Measurements from ENCODE around the gene HEATR5A. TPM values are rescaled to one million over a fixed set of nuclear protein-coding genes. Genes with fewer than 3 reads are reported as not detected.

Gene HEATR5A
- polyA plus RNA-seq, 4 donors: 8.1 to 21.2 (median 12.9) TPM

DNA sequence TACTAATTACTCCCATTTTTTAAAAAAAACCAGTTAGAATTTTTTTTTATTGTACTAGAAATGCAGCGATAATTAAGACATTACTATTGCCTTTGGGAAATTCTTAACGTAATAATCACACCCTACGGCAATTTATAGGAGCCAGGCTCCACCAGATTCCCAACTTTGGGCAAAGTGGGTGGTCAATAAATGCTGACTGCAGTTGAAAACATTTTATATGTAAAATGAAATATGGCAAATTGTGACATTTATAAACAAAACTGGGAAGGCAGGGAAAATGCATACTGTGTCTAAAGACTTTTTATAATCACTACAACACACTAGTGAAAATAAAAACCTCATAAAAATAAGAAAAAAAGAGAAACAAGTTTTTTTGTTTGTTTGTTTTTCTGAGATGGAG, 119.5 kb downstream of the HEATR5A start:
- peaks cover 0 to 26% (median 11%) of the 10 kb centered on the region in 3 donors for H3K36me3 ChIP-seq (ENCODE audit: control insufficient read depth in 3 of 3, insufficient read depth in 2 of 3, low read depth in 1 of 3, low read length in 3 of 3)
- H3K4me1 ChIP-seq (ENCODE audit: control insufficient read depth in 3 of 3, insufficient read depth in 2 of 3, low read depth in 1 of 3, low read length in 2 of 3): no peaks in the 10 kb centered on the region
- H3K27ac ChIP-seq (ENCODE audit: low read depth in 1 of 3, low read length in 2 of 3): no peak overlapping the region
- H3K4me3 ChIP-seq (ENCODE audit: low read depth in 1 of 3, low read length in 3 of 3): no peak overlapping the region
- WGBS, 3 donors: 95 to 98% (median 96%) methylated on average over 3 of the region's 3 CpGs
- DNase-seq (no peak), FAIRE-seq (no peak)
- H3K27me3 ChIP-seq (ENCODE audit: control insufficient read depth in 3 of 3, insufficient read depth in 3 of 3, low read length in 3 of 3): no peaks in the 10 kb centered on the region
- H3K9me3 ChIP-seq (ENCODE audit: control insufficient read depth in 2 of 2, insufficient read depth in 1 of 2, low read depth in 1 of 2, low read length in 1 of 2): no peaks in the 10 kb centered on the region

DNA sequence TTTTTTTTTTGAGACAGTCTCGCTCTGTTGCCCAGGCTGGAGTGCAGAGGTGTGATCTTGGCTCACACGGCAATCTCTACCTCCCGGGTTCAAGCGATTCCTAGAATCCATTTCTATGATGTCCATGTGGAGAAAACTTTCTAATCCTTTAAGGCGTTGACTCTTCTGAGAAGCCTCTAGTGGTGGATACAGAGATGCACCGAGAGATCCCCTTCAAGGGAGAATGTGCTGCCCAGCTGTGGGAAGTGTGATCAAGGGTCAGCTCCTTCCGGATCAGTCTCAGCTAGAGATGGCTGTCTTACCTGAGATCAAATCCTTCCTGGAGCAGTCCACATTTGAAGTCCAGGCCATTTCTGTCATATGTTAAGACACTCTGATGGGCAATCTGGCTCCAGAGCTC, 120.1 kb downstream of the HEATR5A start:
- Histone ChIP-seq H3K27ac (ENCODE audit: low read depth in 1 of 3, low read length in 2 of 3) (no peak overlapping the region), H3K36me3 (ENCODE audit: control insufficient read depth in 3 of 3, insufficient read depth in 2 of 3, low read depth in 1 of 3, low read length in 3 of 3) (peaks cover 0 to 26% (median 11%) of the 10 kb centered on the region in 3 donors), H3K9me3 (ENCODE audit: control insufficient read depth in 2 of 2, insufficient read depth in 1 of 2, low read depth in 1 of 2, low read length in 1 of 2) (no peaks in the 10 kb centered on the region), H3K4me1 (ENCODE audit: control insufficient read depth in 3 of 3, insufficient read depth in 2 of 3, low read depth in 1 of 3, low read length in 2 of 3) (no peaks in the 10 kb centered on the region), H3K4me3 (ENCODE audit: low read depth in 1 of 3, low read length in 3 of 3) (no peak overlapping the region), H3K27me3 (ENCODE audit: control insufficient read depth in 3 of 3, insufficient read depth in 3 of 3, low read length in 3 of 3) (no peaks in the 10 kb centered on the region)
- 95 to 97% (median 96%) methylated on average over 7 of the region's 7 CpGs for WGBS, 3 donors
- FAIRE-seq (no peak), DNase-seq (no peak)

DNA sequence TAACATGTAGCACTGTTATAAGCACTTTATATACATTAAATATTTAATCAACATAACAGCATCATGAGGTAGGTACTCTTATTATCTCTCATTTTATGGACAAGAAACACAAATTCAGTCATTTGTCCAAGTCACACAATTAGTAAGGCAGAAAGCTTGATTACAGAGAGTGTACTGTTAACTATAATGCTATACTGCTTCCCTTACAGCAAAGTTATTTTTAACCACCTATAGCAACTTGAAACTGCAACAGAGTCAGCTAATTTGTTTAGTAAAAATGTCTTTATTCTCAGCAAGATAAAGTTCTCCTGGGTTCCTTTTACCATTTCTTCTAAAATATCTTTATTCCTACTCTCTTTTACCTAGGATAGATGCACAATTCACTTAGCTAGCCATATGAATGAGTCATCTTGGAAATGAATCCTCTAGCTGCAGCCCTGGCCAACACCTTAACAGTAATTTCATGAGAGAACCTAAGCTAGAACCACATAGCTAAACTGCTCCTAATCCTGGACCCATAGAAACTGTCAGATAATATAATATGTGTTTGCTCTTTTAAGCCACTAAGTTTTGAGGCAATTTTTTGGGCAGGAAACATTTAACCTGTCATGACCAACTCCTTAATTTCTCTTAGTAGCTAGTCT, 122.5 kb downstream of the HEATR5A start:
- FAIRE-seq (no peak), DNase-seq (no peak)
- Histone ChIP-seq H3K27ac (ENCODE audit: low read depth in 1 of 3, low read length in 2 of 3) (no peak overlapping the region), H3K9me3 (ENCODE audit: control insufficient read depth in 2 of 2, insufficient read depth in 1 of 2, low read depth in 1 of 2, low read length in 1 of 2) (no peaks in the 10 kb centered on the region), H3K4me3 (ENCODE audit: low read depth in 1 of 3, low read length in 3 of 3) (no peak overlapping the region), H3K36me3 (ENCODE audit: control insufficient read depth in 3 of 3, insufficient read depth in 2 of 3, low read depth in 1 of 3, low read length in 3 of 3) (peaks cover 0 to 25% (median 10%) of the 10 kb centered on the region in 3 donors), H3K4me1 (ENCODE audit: control insufficient read depth in 3 of 3, insufficient read depth in 2 of 3, low read depth in 1 of 3, low read length in 2 of 3) (no peaks in the 10 kb centered on the region), H3K27me3 (ENCODE audit: control insufficient read depth in 3 of 3, insufficient read depth in 3 of 3, low read length in 3 of 3) (no peaks in the 10 kb centered on the region)

DNA sequence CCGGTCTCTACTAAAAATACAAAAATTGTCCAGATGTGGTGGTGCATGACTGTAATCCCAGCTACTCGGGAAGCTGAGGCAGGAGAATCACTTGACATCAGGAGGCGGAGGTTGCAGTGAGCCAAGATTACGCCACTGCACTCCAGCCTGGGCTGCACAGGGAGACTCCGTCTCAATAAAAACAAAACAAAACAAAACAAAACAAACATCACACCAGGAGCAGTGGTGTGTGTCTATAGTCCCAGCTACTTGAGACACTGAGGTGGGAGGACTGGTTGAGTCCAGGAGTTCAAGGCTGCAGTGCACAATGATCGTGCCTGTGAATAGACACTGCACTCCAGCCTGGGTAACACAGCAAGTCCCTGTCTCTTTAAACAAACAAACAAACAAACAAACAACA, 123.2 kb downstream of the HEATR5A start:
- no peaks in the 10 kb centered on the region for H3K4me1 ChIP-seq (ENCODE audit: control insufficient read depth in 3 of 3, insufficient read depth in 2 of 3, low read depth in 1 of 3, low read length in 2 of 3)
- FAIRE-seq (no peak), DNase-seq (no peak)
- H3K4me3 ChIP-seq (ENCODE audit: low read depth in 1 of 3, low read length in 3 of 3): no peak overlapping the region
- WGBS, 3 donors: 86 to 97% (median 92%) methylated on average over 6 of the region's 6 CpGs
- no peak overlapping the region for H3K27ac ChIP-seq (ENCODE audit: low read depth in 1 of 3, low read length in 2 of 3)
- no peaks in the 10 kb centered on the region for H3K27me3 ChIP-seq (ENCODE audit: control insufficient read depth in 3 of 3, insufficient read depth in 3 of 3, low read length in 3 of 3)
- no peaks in the 10 kb centered on the region for H3K9me3 ChIP-seq (ENCODE audit: control insufficient read depth in 2 of 2, insufficient read depth in 1 of 2, low read depth in 1 of 2, low read length in 1 of 2)
- H3K36me3 ChIP-seq (ENCODE audit: control insufficient read depth in 3 of 3, insufficient read depth in 2 of 3, low read depth in 1 of 3, low read length in 3 of 3): peaks cover 0 to 21% (median 8%) of the 10 kb centered on the region in 3 donors

DNA sequence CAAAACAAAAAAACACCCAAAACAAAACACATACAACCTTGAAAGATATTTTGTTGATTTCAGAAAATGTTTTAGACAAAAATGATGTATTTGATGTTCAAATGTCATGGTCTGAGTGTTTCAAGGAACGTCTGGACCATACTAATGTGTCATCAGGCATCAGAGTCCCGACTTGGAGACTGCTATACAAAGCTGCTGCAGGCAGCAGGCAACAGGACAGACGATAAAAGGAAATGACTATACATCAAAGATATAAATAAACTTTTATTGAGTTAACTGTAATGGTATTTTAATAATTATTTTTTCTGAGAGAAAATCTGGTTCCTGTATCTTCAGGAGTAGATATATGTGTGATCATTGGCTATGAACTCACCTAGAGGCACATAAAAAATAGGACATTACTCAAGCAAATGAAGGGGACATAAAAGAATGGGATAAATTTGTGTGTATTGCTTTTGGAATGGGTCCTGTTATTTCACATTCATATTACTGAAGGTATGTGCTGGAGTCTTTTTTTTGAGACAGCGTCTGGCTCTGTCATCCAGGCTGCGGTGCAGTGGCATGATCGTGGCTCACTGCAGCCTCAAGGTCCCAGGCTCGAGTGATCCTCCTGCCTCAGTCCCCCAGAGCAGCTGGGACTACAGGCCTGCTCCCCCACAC, 125.5 kb downstream of the HEATR5A start:
- H3K27ac ChIP-seq (ENCODE audit: low read depth in 1 of 3, low read length in 2 of 3): no peak overlapping the region
- no peaks in the 10 kb centered on the region for H3K27me3 ChIP-seq (ENCODE audit: control insufficient read depth in 3 of 3, insufficient read depth in 3 of 3, low read length in 3 of 3)
- no peak overlapping the region for H3K4me3 ChIP-seq (ENCODE audit: low read depth in 1 of 3, low read length in 3 of 3)
- no peaks in the 10 kb centered on the region for H3K9me3 ChIP-seq (ENCODE audit: control insufficient read depth in 2 of 2, insufficient read depth in 1 of 2, low read depth in 1 of 2, low read length in 1 of 2)
- no peaks in the 10 kb centered on the region for H3K4me1 ChIP-seq (ENCODE audit: control insufficient read depth in 3 of 3, insufficient read depth in 2 of 3, low read depth in 1 of 3, low read length in 2 of 3)
- WGBS, 3 donors: 76 to 82% (median 77%) methylated on average over 7 of the region's 7 CpGs
- no peak for DNase-seq
- H3K36me3 ChIP-seq (ENCODE audit: control insufficient read depth in 3 of 3, insufficient read depth in 2 of 3, low read depth in 1 of 3, low read length in 3 of 3): peaks cover 0 to 7% (median 5%) of the 10 kb centered on the region in 3 donors
- no peak for FAIRE-seq

DNA sequence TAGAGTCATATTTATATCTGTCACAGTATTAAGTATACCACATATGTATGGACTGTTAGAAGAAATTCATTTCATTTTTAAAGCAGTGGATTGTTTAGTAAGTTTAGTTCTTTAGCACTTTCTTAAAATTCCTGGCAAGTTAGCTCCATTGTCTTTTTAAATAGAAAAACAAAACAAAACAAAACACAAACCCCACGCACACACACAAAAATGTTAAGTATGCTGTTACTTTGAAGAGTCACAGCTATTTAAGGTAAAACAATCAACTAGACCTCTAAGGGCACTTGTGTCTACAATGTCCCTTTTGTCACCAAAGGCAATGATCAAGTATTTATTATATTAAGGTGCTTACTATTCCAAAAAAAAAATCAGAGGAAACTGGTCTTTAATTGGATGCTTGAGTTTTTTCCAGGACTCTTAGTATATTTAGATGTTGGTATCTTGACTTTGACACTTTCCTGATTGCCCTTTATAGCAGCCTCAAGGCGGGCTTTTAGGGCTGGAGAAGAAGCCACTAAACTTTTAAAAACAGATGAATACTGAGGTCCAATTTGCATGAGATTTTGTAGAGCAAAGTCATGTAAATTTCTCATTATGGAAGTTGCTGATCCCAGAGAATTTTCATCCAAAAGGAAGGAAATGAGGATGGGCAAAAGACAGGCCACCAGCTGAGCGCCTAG, 127.3 kb downstream of the HEATR5A start:
- no peaks in the 10 kb centered on the region for H3K4me1 ChIP-seq (ENCODE audit: control insufficient read depth in 3 of 3, insufficient read depth in 2 of 3, low read depth in 1 of 3, low read length in 2 of 3)
- WGBS, 3 donors: 76 to 99% (median 89%) methylated on average over 3 of the region's 3 CpGs
- no peak for FAIRE-seq
- peaks cover 0 to 5% (median 4%) of the 10 kb centered on the region in 3 donors for H3K36me3 ChIP-seq (ENCODE audit: control insufficient read depth in 3 of 3, insufficient read depth in 2 of 3, low read depth in 1 of 3, low read length in 3 of 3)
- no peak overlapping the region for H3K27ac ChIP-seq (ENCODE audit: low read depth in 1 of 3, low read length in 2 of 3)
- DNase-seq: no peak
- no peak overlapping the region for H3K4me3 ChIP-seq (ENCODE audit: low read depth in 1 of 3, low read length in 3 of 3)
- no peaks in the 10 kb centered on the region for H3K9me3 ChIP-seq (ENCODE audit: control insufficient read depth in 2 of 2, insufficient read depth in 1 of 2, low read depth in 1 of 2, low read length in 1 of 2)
- no peaks in the 10 kb centered on the region for H3K27me3 ChIP-seq (ENCODE audit: control insufficient read depth in 3 of 3, insufficient read depth in 3 of 3, low read length in 3 of 3)

DNA sequence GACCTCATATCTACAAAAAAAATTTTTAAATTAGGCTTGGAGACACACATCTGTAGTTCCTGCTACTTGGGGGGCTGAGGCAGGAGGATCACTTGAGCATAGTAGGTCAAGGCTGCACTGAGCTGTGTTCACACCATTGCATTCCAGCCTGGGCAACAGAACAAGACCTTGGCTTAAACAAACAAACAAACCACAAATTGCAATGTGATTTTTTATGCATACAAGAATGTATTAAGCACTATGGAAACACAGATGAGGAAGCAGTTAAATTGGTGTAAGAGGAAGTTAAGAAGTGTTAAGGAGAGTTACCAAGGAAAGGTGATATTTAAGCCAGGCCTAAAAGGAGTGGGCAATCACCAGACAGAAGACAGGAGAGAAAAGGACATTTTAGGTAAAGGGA, 129.1 kb downstream of the HEATR5A start:
- H3K9me3 ChIP-seq (ENCODE audit: control insufficient read depth in 2 of 2, insufficient read depth in 1 of 2, low read depth in 1 of 2, low read length in 1 of 2): peaks cover 0 to 12% of the 10 kb centered on the region in 2 donors
- H3K4me3 ChIP-seq (ENCODE audit: low read depth in 1 of 3, low read length in 3 of 3): no peak overlapping the region
- no peak overlapping the region for H3K27ac ChIP-seq (ENCODE audit: low read depth in 1 of 3, low read length in 2 of 3)
- no peaks in the 10 kb centered on the region for H3K27me3 ChIP-seq (ENCODE audit: control insufficient read depth in 3 of 3, insufficient read depth in 3 of 3, low read length in 3 of 3)
- DNase-seq (no peak), FAIRE-seq (no peak)
- peaks cover 0 to 6% (median 4%) of the 10 kb centered on the region in 3 donors for H3K36me3 ChIP-seq (ENCODE audit: control insufficient read depth in 3 of 3, insufficient read depth in 2 of 3, low read depth in 1 of 3, low read length in 3 of 3)
- no peaks in the 10 kb centered on the region for H3K4me1 ChIP-seq (ENCODE audit: control insufficient read depth in 3 of 3, insufficient read depth in 2 of 3, low read depth in 1 of 3, low read length in 2 of 3)

DNA sequence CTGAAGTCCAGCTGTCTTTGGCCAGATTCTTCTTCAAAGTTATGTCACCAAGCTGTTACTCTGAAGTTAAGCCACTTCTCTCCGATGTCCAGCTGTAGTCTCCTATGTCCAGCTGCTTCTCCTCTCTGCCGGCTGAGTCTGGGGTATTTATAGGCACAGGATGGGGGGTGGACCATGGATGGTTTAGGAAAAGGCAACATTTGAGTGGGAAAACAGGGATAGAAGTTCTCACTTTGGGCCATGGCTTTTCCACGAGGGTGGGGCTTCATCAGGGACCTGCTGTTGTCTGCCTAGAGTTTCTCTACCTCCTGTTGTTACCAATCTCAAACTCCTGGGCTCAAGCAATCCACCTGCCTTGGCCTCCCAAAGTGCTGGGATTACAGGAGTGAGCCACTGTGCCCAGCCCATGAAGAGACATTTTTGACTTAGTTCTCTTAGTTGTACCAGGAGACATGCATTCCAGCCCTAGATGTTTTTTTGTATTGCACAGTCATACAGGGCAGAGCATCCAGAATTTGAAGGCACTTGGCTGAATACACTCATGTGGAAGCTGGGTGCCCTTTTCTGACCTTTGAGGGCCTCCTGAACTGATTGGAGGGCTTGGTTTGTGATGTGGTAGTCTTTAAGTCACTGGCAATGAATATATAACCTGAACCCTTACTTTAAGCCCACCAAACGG, 132.9 kb downstream of the HEATR5A start:
- Histone ChIP-seq H3K27ac (ENCODE audit: low read depth in 1 of 3, low read length in 2 of 3) (no peak overlapping the region), H3K4me1 (ENCODE audit: control insufficient read depth in 3 of 3, insufficient read depth in 2 of 3, low read depth in 1 of 3, low read length in 2 of 3) (no peaks in the 10 kb centered on the region), H3K27me3 (ENCODE audit: control insufficient read depth in 3 of 3, insufficient read depth in 3 of 3, low read length in 3 of 3) (no peaks in the 10 kb centered on the region), H3K4me3 (ENCODE audit: low read depth in 1 of 3, low read length in 3 of 3) (no peak overlapping the region), H3K9me3 (ENCODE audit: control insufficient read depth in 2 of 2, insufficient read depth in 1 of 2, low read depth in 1 of 2, low read length in 1 of 2) (peaks cover 0 to 12% of the 10 kb centered on the region in 2 donors), H3K36me3 (ENCODE audit: control insufficient read depth in 3 of 3, insufficient read depth in 2 of 3, low read depth in 1 of 3, low read length in 3 of 3) (peaks cover 0 to 3% (median 0%) of the 10 kb centered on the region in 3 donors)
- 86 to 95% (median 89%) methylated on average over 4 of the region's 4 CpGs for WGBS, 3 donors
- FAIRE-seq (no peak), DNase-seq (no peak)
